Adrenal gland (tissue), 12 donors: ENCODE results near the gene MEGF11. TPM values are rescaled to one million over a fixed set of nuclear protein-coding genes. Genes with fewer than 3 reads are reported as not detected.

Experiments used
- DNase-seq, 7 donors: peaks; one replicate each; pipeline ENCODE4 v3.0.0-alpha.2; 2019 to 2020
- H3K27ac ChIP-seq, 5 donors: fragments of 200-600 bp; sonication (generic) in 4 of 5; 1 replicate in 3 of 5; 2 replicates in 2 of 5; pipeline versions ENCODE4 v1.5.1 to v1.8.0; 2016 to 2020; ENCODE audit warnings: mild to moderate bottlenecking in 1 of 5
- H3K27me3 ChIP-seq: fragments of 200-600 bp; 2 replicates; pipeline ENCODE4 v1.8.0; 2021
- H3K36me3 ChIP-seq, 2 donors: fragments of 200-600 bp; replicated peaks in 1 of 2; 1 replicate in 1 of 2; 2 replicates in 1 of 2; pipeline versions ENCODE4 v1.5.1 to v1.8.0; 2018 to 2022
- H3K4me1 ChIP-seq, 2 donors: fragments of 200-600 bp; replicated peaks in 1 of 2; 1 replicate in 1 of 2; 2 replicates in 1 of 2; pipeline versions ENCODE4 v1.5.1 to v1.8.0; 2018 to 2021
- H3K4me3 ChIP-seq, 4 donors: fragments of 200-600 bp; sonication (generic) in 3 of 4; one replicate each; pipeline ENCODE4 v1.5.1; 2016 to 2018
- H3K9me3 ChIP-seq, 3 donors: fragments of 200-600 bp; sonication (generic) in 1 of 3; replicated peaks in 1 of 3; 1 replicate in 2 of 3; 2 replicates in 1 of 3; pipeline versions ENCODE4 v1.5.1 to v1.8.0; 2016 to 2021
- CTCF ChIP-seq, 6 experiments: fragments of 450-650 bp in 4 of 6; fragments of 200-600 bp in 2 of 6; sonication (generic) in 1 of 6; IDR thresholded peaks; 1 replicate in 5 of 6; 2 replicates in 1 of 6; pipeline versions ENCODE4 v1.5.1 to v1.8.0; 2016 to 2021; ENCODE audit warnings: antibody characterized with exemption in 6 of 6, mild to moderate bottlenecking in 2 of 6, moderate library complexity in 1 of 6
- POLR2A ChIP-seq, 2 donors: fragments of 450-650 bp; IDR thresholded peaks; one replicate each; pipeline ENCODE4 v1.6.1; 2017; ENCODE audit warnings: antibody characterized with exemption in 2 of 2, mild to moderate bottlenecking in 2 of 2, moderate library complexity in 1 of 2
- WGBS, 4 donors: extraction: QIAGEN DNeasy Blood & Tissue Kit in 2 of 4; methylation state at CpG; one replicate each; pipeline versions ENCODE4 v1.1.5 to v1.1.7; 2013 to 2017; 5-methylcytosine and 5-hydroxymethylcytosine counted together
- intact Hi-C, 2 donors: fragments of 100-400 bp; cut with DNase I; formaldehyde crosslinking; loops; one replicate each; pipeline versions ENCODE4 v1.14.1 to v1.15.0; 2022 to 2023
- polyA plus RNA-seq, 3 donors: library from polyadenylated mRNA; stranded (reverse); fragments of 200-250 nt in 2 of 3; fragments of 350-450 nt in 1 of 3; fragmentation: Illumina TruSeq in 1 of 3; extraction: RNeasy Lipid Tissue Mini Kit (QIAGEN cat#74804) in 1 of 3; gene quantifications; one replicate each; pipeline ENCODE4 v1.2.3, GENCODE V29; 2013 to 2014
- total RNA-seq, 9 donors: library from RNA; depleted of rRNA in 4 of 9; stranded (reverse); fragments of >200 nt in 4 of 9; fragments of 120-200 nt in 1 of 9; fragmentation: NEBNext Ultra II Directional in 1 of 9; extraction: Animal tissue kit (Norgen Biotek cat#: 25700) in 1 of 9; gene quantifications; one replicate each; pipeline versions ENCODE4 v1.1.0 to v1.2.4, GENCODE V29; 2013 to 2023
- donor health status: healthy with polysubstance abuse.
- donor health status: Bipolar disorder and iron deficiency.
- donor health status: DM: yes; HTN: yes; CAD: no.
- donor health status: DM: no; HTN: no; CAD: no.
- donor health status: DM: no; HTN: no; CAD: no.
- donor health status: DM: yes; HTN: yes; CAD: no.

The MEGF11 gene
- total and polyA plus RNA-seq, 12 donors: 0.04 to 0.98 (median 0.14) TPM; not detected in 5

- intact Hi-C loops: no loop called here
- TF ChIP-seq POLR2A (IDR thresholded peaks at IDR 0.05) (no peak), CTCF (IDR thresholded peaks at IDR 0.05) (no peak)
- Histone ChIP-seq H3K27me3 (no peaks in the 10 kb centered on the region), H3K27ac (peak overlapping the region in 4 of 5 donors; percentile 81 to 96 (median 88)), H3K9me3 (no peaks in the 10 kb centered on the region), H3K36me3 (no peaks in the 10 kb centered on the region), H3K4me1 (peaks cover 3 to 32% of the 10 kb centered on the region in 2 donors), H3K4me3 (peak overlapping the region in 1 of 4 donors; percentile 87)
- no peak for DNase-seq
- 23 to 44% (median 28%) methylated on average over 3 of the region's 3 CpGs for WGBS, 4 donors
These were observed 41.3 kb upstream of the MEGF11 start for GRCh38 chr15:66294932-66295235.

- H3K27me3 ChIP-seq: no peaks in the 10 kb centered on the region
- H3K4me1 ChIP-seq: peaks cover 3 to 32% of the 10 kb centered on the region in 2 donors
- WGBS, 4 donors: 3 to 6% (median 4%) methylated on average over 12 to 16 of the region's 16 CpGs
- peak in 5 of 7 donors; percentile 15 to 57 (median 34) for DNase-seq
- intact Hi-C loops: no loop called here
- peak overlapping the region in 2 of 4 donors; percentile 54 to 87 for H3K4me3 ChIP-seq
- no peaks in the 10 kb centered on the region for H3K36me3 ChIP-seq
- H3K27ac ChIP-seq: peak overlapping the region; percentile 54 to 96 (median 84)
- no peaks in the 10 kb centered on the region for H3K9me3 ChIP-seq
- TF ChIP-seq POLR2A (IDR thresholded peaks at IDR 0.05): no peak
- TF ChIP-seq CTCF (IDR thresholded peaks at IDR 0.05): no peak
These were observed 40.8 kb upstream of the MEGF11 start for GRCh38 chr15:66294157-66294931.

- DNase-seq: peak; percentile 52 to 72 (median 62)
- intact Hi-C loops: no loop called here
- 0% methylated on average over 4 to 92 of the region's 92 CpGs for WGBS, 4 donors
These were observed 40.0 kb upstream of the MEGF11 start, which contains the start of gene DIS3L for GRCh38 chr15:66293419-66294156. TSS of gene DIS3L (plus strand) at chr15:66293568. CDS start at chr15:66293597, 29 bp downstream.

More at GRCh38 chr15:66293419-66294156, 40.0 kb upstream of the MEGF11 start, which contains the start of gene DIS3L:
- no peak for TF ChIP-seq CTCF (IDR thresholded peaks at IDR 0.05)
- TF ChIP-seq POLR2A (IDR thresholded peaks at IDR 0.05): peak; percentile 34 to 71
- H3K27ac ChIP-seq: peak within 1 kb of the TSS; percentile 54 to 96 (median 84)
- H3K27me3 ChIP-seq: no peaks in the 10 kb centered on the region
- no peaks in the 10 kb centered on the region for H3K36me3 ChIP-seq
- H3K4me3 ChIP-seq: peak within 1 kb of the TSS in 3 of 4 donors; percentile 20 to 87 (median 54)
- H3K9me3 ChIP-seq: no peaks in the 10 kb centered on the region
- peaks cover 3 to 32% of the 10 kb centered on the region in 2 donors for H3K4me1 ChIP-seq
